Skeletal muscle satellite cell (primary cell): ENCODE measurements around the gene DGLUCY.
"Not testable (repeated sequence)": the region's sequence is repeated elsewhere in the genome, so short reads cannot be mapped to it uniquely, and the experiment has no call there.

Experiments
- H3K27me3 ChIP-seq: 2 replicates; pipeline ENCODE4 v1.7.0; 2013; ENCODE audit warnings: low read length; ENCODE audit not compliant: control insufficient read depth, insufficient read depth
- H3K36me3 ChIP-seq: 2 replicates; pipeline ENCODE4 v1.7.0; 2013; ENCODE audit warnings: mild to moderate bottlenecking, control low read depth, low read length; ENCODE audit not compliant: insufficient read depth
- H3K4me1 ChIP-seq: 2 replicates; pipeline ENCODE4 v1.7.0; 2013; ENCODE audit warnings: low read length; ENCODE audit not compliant: control insufficient read depth, insufficient read depth
- H3K4me2 ChIP-seq: 2 replicates; pipeline ENCODE4 v1.7.0; 2013; ENCODE audit warnings: mild to moderate bottlenecking, low read length
- H3K4me3 ChIP-seq: 2 replicates; pipeline ENCODE4 v1.7.0; 2013; ENCODE audit warnings: low read length
- H3K9ac ChIP-seq: 2 replicates; pipeline ENCODE4 v1.7.0; 2013; ENCODE audit warnings: mild to moderate bottlenecking, low read depth, low read length, moderate library complexity
- H3K9me3 ChIP-seq: replicated peaks from 2 replicates; pipeline ENCODE4 v1.7.0; 2013; ENCODE audit warnings: mild to moderate bottlenecking, control low read depth, low read length

DGLUCY gene

GRCh38 chr14:91089958-91090535, 23.8 kb upstream of the DGLUCY start:
- no peak overlapping the region for H3K4me2 ChIP-seq
- H3K9me3 ChIP-seq: no peaks in the 10 kb centered on the region
- peaks cover 48% of the 10 kb centered on the region for H3K27me3 ChIP-seq
- no peaks in the 10 kb centered on the region for H3K4me1 ChIP-seq
- H3K4me3 ChIP-seq: no peak overlapping the region
- no peaks in the 10 kb centered on the region for H3K36me3 ChIP-seq
- H3K9ac ChIP-seq: no peak overlapping the region

GRCh38 chr14:91090743-91091142, 23.1 kb upstream of the DGLUCY start:
- H3K4me2 ChIP-seq: no peak overlapping the region
- H3K27me3 ChIP-seq: peaks cover 54% of the 10 kb centered on the region
- H3K4me3 ChIP-seq: no peak overlapping the region
- no peaks in the 10 kb centered on the region for H3K4me1 ChIP-seq
- H3K36me3 ChIP-seq: no peaks in the 10 kb centered on the region
- H3K9me3 ChIP-seq: no peaks in the 10 kb centered on the region
- H3K9ac ChIP-seq: no peak overlapping the region

GRCh38 chr14:91092073-91092472, 21.8 kb upstream of the DGLUCY start:
- no peak overlapping the region for H3K4me3 ChIP-seq
- no peaks in the 10 kb centered on the region for H3K9me3 ChIP-seq
- no peak overlapping the region for H3K9ac ChIP-seq
- H3K27me3 ChIP-seq: peaks cover 62% of the 10 kb centered on the region
- H3K4me1 ChIP-seq: no peaks in the 10 kb centered on the region
- H3K4me2 ChIP-seq: no peak overlapping the region
- no peaks in the 10 kb centered on the region for H3K36me3 ChIP-seq

- H3K9me3 ChIP-seq, H3K9ac ChIP-seq, H3K36me3 ChIP-seq, H3K4me1 ChIP-seq, H3K4me2 ChIP-seq, H3K4me3 ChIP-seq: not testable (repeated sequence)
- peaks cover 47% of the 10 kb centered on the region for H3K27me3 ChIP-seq
These were observed 20.0 kb upstream of the DGLUCY start for GRCh38 chr14:91093743-91094472.

DNA sequence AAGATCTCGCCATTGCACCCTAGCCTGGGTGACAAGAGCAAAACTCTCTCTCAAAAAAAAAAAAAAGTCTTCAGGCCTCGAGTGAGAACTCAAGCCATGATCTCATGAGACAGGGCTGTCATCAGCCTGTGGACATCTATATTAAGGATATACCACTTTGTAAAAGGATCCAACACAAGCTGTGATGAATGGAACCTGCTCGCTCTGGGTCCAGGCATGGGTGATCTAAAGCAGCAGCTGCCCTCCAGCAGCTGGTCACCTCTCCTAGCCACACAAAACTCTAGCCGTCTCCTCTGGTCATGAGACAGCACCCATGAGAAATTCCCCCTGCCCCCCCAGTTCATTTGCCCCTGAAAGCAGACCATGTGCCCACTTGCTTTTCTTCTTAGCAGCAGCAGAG, 19.1 kb upstream of the DGLUCY start:
- Histone ChIP-seq H3K27me3 (peaks cover 43% of the 10 kb centered on the region), H3K9me3 (no peaks in the 10 kb centered on the region), H3K36me3 (no peaks in the 10 kb centered on the region), H3K4me1 (no peaks in the 10 kb centered on the region), H3K9ac (no peak overlapping the region), H3K4me2 (no peak overlapping the region), H3K4me3 (no peak overlapping the region)

DNA sequence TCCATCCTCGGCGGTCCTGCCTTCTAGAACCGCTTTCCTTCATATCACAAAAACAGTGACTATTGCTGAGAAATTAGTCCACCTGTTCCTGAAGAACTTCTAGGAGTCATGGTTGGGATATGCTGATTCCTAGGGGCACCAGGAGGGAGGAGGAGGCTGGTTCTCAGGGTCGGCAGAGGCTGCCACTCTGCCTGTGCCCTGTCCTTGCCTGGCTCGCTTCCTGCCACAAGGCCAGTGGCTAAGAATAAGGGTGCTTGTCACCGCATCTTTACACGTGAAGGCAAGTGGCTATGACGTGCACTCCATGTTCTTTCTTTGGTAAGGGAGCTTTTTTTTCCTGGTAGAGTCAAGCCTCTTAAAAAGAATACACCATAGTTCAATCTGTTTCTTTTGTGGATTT, 18.7 kb upstream of the DGLUCY start:
- peaks cover 40% of the 10 kb centered on the region for H3K27me3 ChIP-seq
- H3K9me3 ChIP-seq: no peaks in the 10 kb centered on the region
- H3K9ac ChIP-seq: no peak overlapping the region
- H3K36me3 ChIP-seq: no peaks in the 10 kb centered on the region
- H3K4me3 ChIP-seq: no peak overlapping the region
- H3K4me2 ChIP-seq: no peak overlapping the region
- no peaks in the 10 kb centered on the region for H3K4me1 ChIP-seq

GRCh38 chr14:91097657-91098056, 16.2 kb upstream of the DGLUCY start:
- H3K9ac ChIP-seq, H3K4me3 ChIP-seq, H3K4me1 ChIP-seq, H3K9me3 ChIP-seq, H3K36me3 ChIP-seq, H3K4me2 ChIP-seq: not testable (repeated sequence)
- peaks cover 28% of the 10 kb centered on the region for H3K27me3 ChIP-seq

GRCh38 chr14:91098591-91098990, 15.3 kb upstream of the DGLUCY start:
- no peaks in the 10 kb centered on the region for H3K36me3 ChIP-seq
- H3K4me3 ChIP-seq: no peak overlapping the region
- no peaks in the 10 kb centered on the region for H3K4me1 ChIP-seq
- no peak overlapping the region for H3K4me2 ChIP-seq
- no peaks in the 10 kb centered on the region for H3K9me3 ChIP-seq
- no peak overlapping the region for H3K9ac ChIP-seq
- peaks cover 31% of the 10 kb centered on the region for H3K27me3 ChIP-seq

DNA sequence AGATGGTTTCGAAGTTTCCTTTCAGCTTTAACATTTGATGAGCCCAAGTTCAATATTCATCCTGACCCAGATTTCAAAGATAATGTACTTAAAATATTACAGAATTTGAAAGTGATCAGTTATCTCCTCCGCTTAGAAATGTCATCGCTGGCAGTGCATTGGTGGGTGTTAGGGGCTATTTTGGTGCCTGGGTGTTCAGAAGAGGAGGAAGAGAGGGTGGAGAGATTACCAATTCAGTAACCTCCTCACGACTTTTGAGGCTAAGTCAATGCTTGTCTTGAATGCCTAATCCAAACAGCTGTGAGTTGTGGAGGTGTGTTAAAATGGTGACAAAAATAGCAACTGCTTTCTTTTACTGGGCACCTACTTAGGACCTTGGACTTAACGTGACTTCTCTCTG, 13.8 kb upstream of the DGLUCY start:
- no peaks in the 10 kb centered on the region for H3K36me3 ChIP-seq
- H3K9me3 ChIP-seq: no peaks in the 10 kb centered on the region
- no peak overlapping the region for H3K4me2 ChIP-seq
- H3K27me3 ChIP-seq: peaks cover 26% of the 10 kb centered on the region
- H3K4me3 ChIP-seq: no peak overlapping the region
- no peak overlapping the region for H3K9ac ChIP-seq
- H3K4me1 ChIP-seq: no peaks in the 10 kb centered on the region

- Histone ChIP-seq H3K4me3 (no peak overlapping the region), H3K9ac (no peak overlapping the region), H3K4me1 (peaks cover 2% of the 10 kb centered on the region), H3K36me3 (no peaks in the 10 kb centered on the region), H3K4me2 (no peak overlapping the region), H3K9me3 (no peaks in the 10 kb centered on the region), H3K27me3 (peaks cover 12% of the 10 kb centered on the region)
These were observed 10.8 kb upstream of the DGLUCY start for GRCh38 chr14:91103116-91103515.

- Histone ChIP-seq H3K4me2 (peak overlapping the region; percentile 67), H3K27me3 (no peaks in the 10 kb centered on the region), H3K9me3 (no peaks in the 10 kb centered on the region), H3K4me3 (no peak overlapping the region), H3K36me3 (no peaks in the 10 kb centered on the region), H3K4me1 (peaks cover 37% of the 10 kb centered on the region), H3K9ac (peak overlapping the region; percentile 13)
These were observed 4.8 kb upstream of the DGLUCY start for GRCh38 chr14:91108941-91109611.

DNA sequence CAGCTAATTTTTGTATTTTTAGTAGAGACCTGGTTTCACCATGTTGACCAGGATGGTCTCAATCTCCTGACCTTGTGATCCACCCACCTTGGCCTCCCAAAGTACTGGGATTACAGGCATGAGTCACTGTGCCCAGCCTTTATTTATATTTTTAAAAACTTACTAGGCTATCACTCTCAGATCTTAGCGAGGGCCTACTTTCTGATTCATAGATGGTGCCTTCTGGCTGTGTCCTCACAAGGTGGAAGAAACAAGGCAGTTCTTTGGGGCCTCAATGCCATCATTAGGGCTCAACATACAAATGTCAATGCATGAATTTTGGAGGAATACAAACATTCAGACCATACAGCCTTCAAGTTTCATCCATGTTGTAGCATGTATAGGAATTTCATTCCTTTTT, 2.4 kb upstream of the DGLUCY start:
- no peak overlapping the region for H3K4me2 ChIP-seq
- peaks cover 57% of the 10 kb centered on the region for H3K4me1 ChIP-seq
- H3K36me3 ChIP-seq: no peaks in the 10 kb centered on the region
- H3K27me3 ChIP-seq: no peaks in the 10 kb centered on the region
- H3K9ac ChIP-seq: no peak overlapping the region
- no peaks in the 10 kb centered on the region for H3K9me3 ChIP-seq
- no peak overlapping the region for H3K4me3 ChIP-seq
